SU-DHL-6 (cell line): ENCODE results near the gene SCUBE1.

Source experiments
- H2AFZ ChIP-seq: fragments of 200-600 bp; sonication (generic); 2 replicates; pipeline ENCODE4 v1.6.1; 2014; ENCODE audit warnings: low read depth, mild to moderate bottlenecking, moderate library complexity, mixed read lengths, antibody characterized with exemption, low read length; ENCODE audit not compliant: severe bottlenecking
- H3F3A ChIP-seq: fragments of 200-600 bp; shearing (Covaris generic); 2 replicates; pipeline ENCODE4 v1.6.0; 2016; ENCODE audit warnings: antibody characterized with exemption, mild to moderate bottlenecking; ENCODE audit not compliant: insufficient read depth
- H3K27ac ChIP-seq: fragments of 200-600 bp; sonication (generic); 2 replicates; pipeline ENCODE4 v1.5.1; 2016; ENCODE audit warnings: low read depth, mild to moderate bottlenecking, low read length, moderate library complexity, mixed read lengths
- H3K27me3 ChIP-seq: fragments of 200-600 bp; sonication (generic), shearing (Covaris generic); 2 replicates; pipeline ENCODE4 v1.6.0; 2014; ENCODE audit warnings: mild to moderate bottlenecking, low read length
- H3K36me3 ChIP-seq: fragments of 200-600 bp; sonication (generic); 2 replicates; pipeline ENCODE4 v1.6.1; 2014; ENCODE audit warnings: mild to moderate bottlenecking, low read length, mixed read lengths
- H3K4me2 ChIP-seq: fragments of 300-600, 200-600 bp; shearing (Covaris generic), sonication (generic); 2 replicates; pipeline ENCODE4 v1.6.0; 2014; ENCODE audit warnings: low read length, low read depth, mild to moderate bottlenecking; ENCODE audit not compliant: poor library complexity, severe bottlenecking
- H3K4me3 ChIP-seq: fragments of 200-600 bp; sonication (generic); 2 replicates; pipeline ENCODE4 v1.5.1; 2014; ENCODE audit warnings: antibody characterized with exemption, low read length, mild to moderate bottlenecking, mixed read lengths; ENCODE audit not compliant: insufficient read depth, poor library complexity, severe bottlenecking
- H3K79me2 ChIP-seq: fragments of 200-600 bp; sonication (generic); 2 replicates; pipeline ENCODE4 v1.6.1; 2014; ENCODE audit warnings: mild to moderate bottlenecking, low read length, moderate library complexity; ENCODE audit not compliant: insufficient read depth
- H3K9ac ChIP-seq: fragments of 200-600 bp; sonication (generic); 2 replicates; pipeline ENCODE4 v1.7.0; 2014; ENCODE audit warnings: mild to moderate bottlenecking, low read length
- H3K9me2 ChIP-seq: fragments of 200-600 bp; sonication (generic); replicated peaks from 2 replicates; pipeline ENCODE4 v1.6.1; 2014; ENCODE audit warnings: low read length; ENCODE audit not compliant: insufficient read depth
- H3K9me3 ChIP-seq: fragments of 200-600 bp; sonication (generic); 2 replicates; pipeline ENCODE4 v1.6.1; 2014; ENCODE audit warnings: low read length, mixed read lengths; ENCODE audit not compliant: insufficient read depth
- H4K20me1 ChIP-seq: fragments of 200-600 bp; sonication (generic); 2 replicates; pipeline ENCODE4 v1.6.1; 2014; ENCODE audit warnings: low read depth, mild to moderate bottlenecking, antibody characterized with exemption, low read length, moderate library complexity, mixed read lengths
- CTCF ChIP-seq: fragments of 200-600 bp; sonication (generic); IDR thresholded peaks from one replicate; pipeline ENCODE4 v1.5.1; 2017; ENCODE audit warnings: antibody characterized with exemption, mild to moderate bottlenecking, low read length, moderate library complexity; ENCODE audit not compliant: insufficient read depth, poor library complexity, severe bottlenecking
- EZH2phosphoT487 ChIP-seq: fragments of 200-600 bp; sonication (generic), shearing (Covaris generic); conservative IDR thresholded peaks from 2 replicates; pipeline ENCODE4 v1.6.1; 2018; ENCODE audit warnings: mild to moderate bottlenecking, antibody characterized with exemption, low read length, moderate library complexity, mixed read lengths

Gene SCUBE1

GRCh38 chr22:43319661-43320486 is 23.3 kb downstream of the SCUBE1 start:
- no peak overlapping the region for H3K9ac ChIP-seq
- H3K27me3 ChIP-seq = no peaks in the 10 kb centered on the region
- H3K4me2 ChIP-seq = no peak overlapping the region
- no peaks in the 10 kb centered on the region for H3K36me3 ChIP-seq
- H3K79me2 ChIP-seq = no peaks in the 10 kb centered on the region
- H3K27ac ChIP-seq = no peak overlapping the region
- TF ChIP-seq CTCF (no peak), EZH2phosphoT487 (no peak)
- H3K9me2 ChIP-seq = no peaks in the 10 kb centered on the region
- no peaks in the 10 kb centered on the region for H4K20me1 ChIP-seq
- no peak overlapping the region for H2AFZ ChIP-seq
- H3F3A ChIP-seq = no peaks in the 10 kb centered on the region
- H3K9me3 ChIP-seq = no peaks in the 10 kb centered on the region
- no peak overlapping the region for H3K4me3 ChIP-seq

GRCh38 chr22:43317239-43317638 is 25.9 kb downstream of the SCUBE1 start:
- no peak overlapping the region for H3K4me2 ChIP-seq
- no peak overlapping the region for H2AFZ ChIP-seq
- no peaks in the 10 kb centered on the region for H3K9me3 ChIP-seq
- H3K27ac ChIP-seq = no peak overlapping the region
- TF ChIP-seq EZH2phosphoT487 (no peak), CTCF (no peak)
- no peak overlapping the region for H3K9ac ChIP-seq
- H3K9me2 ChIP-seq = no peaks in the 10 kb centered on the region
- H4K20me1 ChIP-seq = no peaks in the 10 kb centered on the region
- H3K79me2 ChIP-seq = no peaks in the 10 kb centered on the region
- H3K4me3 ChIP-seq = no peak overlapping the region
- H3K36me3 ChIP-seq = no peaks in the 10 kb centered on the region
- no peaks in the 10 kb centered on the region for H3F3A ChIP-seq
- H3K27me3 ChIP-seq = no peaks in the 10 kb centered on the region

GRCh38 chr22:43315687-43316217 is 27.4 kb downstream of the SCUBE1 start:
- no peaks in the 10 kb centered on the region for H3K9me2 ChIP-seq
- no peak overlapping the region for H2AFZ ChIP-seq
- H3F3A ChIP-seq = no peaks in the 10 kb centered on the region
- no peak overlapping the region for H3K27ac ChIP-seq
- no peaks in the 10 kb centered on the region for H3K9me3 ChIP-seq
- no peaks in the 10 kb centered on the region for H3K36me3 ChIP-seq
- H4K20me1 ChIP-seq = no peaks in the 10 kb centered on the region
- no peak overlapping the region for H3K4me3 ChIP-seq
- H3K9ac ChIP-seq = no peak overlapping the region
- no peaks in the 10 kb centered on the region for H3K79me2 ChIP-seq
- no peak overlapping the region for H3K4me2 ChIP-seq
- H3K27me3 ChIP-seq = no peaks in the 10 kb centered on the region
- no peak for TF ChIP-seq EZH2phosphoT487
- no peak for TF ChIP-seq CTCF
